Embryonic facial prominence (tissue), 1 donor: ENCODE data around the gene RTCB.
"Not testable (repeated sequence)": the region's sequence is repeated elsewhere in the genome, so short reads cannot be mapped to it uniquely, and the experiment has no call there.

Experiments used
- DNase-seq: peaks from one replicate; pipeline ENCODE4 v3.0.0-alpha.2; 2016; ENCODE audit errors: extremely low spot score

RTCB gene

DNA sequence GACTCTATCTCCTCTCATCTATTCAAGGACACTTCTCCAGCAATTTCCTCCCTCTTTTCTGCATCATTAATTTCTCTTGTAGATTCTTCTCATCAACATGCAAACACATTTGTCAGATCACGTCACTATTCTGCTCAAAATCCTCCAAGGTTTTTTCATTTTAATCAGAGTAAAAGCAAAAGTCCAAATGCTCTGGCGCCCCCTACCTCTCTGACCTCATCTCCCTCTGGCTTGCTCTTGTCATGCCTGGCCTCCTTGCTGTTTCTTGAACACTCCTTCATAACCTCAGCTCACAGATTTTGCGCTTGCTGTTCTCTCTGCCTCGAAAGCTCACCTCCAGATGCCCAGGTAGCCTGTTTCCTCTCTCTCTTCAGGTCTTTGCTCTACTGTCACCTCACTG is 22.4 kb downstream of the RTCB start:
- no peak for DNase-seq

DNA sequence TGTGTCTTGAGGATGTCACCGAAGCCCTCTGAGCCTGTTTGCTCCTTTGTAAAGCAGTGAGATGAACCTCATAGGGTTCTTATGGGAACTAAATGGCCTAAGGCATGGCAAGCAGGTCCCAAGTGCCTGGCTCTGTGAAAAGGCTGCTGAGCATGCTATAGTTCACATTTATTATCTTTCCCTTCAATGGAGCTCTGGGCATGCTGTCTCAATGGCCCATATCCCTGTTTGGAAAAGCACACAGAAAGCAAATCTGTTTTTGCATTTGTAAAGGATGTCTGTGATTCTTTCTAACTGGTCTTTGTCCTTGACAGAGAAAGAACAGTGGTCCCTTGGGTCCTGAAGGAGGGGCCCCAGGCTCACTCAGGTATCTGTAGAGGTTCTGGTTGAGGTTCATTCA is 26.4 kb downstream of the RTCB start:
- no peak for DNase-seq

GRCh38 chr22:32380991-32381390 is 31.1 kb downstream of the RTCB start:
- no peak for DNase-seq

GRCh38 chr22:32378707-32379272 is 33.3 kb downstream of the RTCB start:
- DNase-seq, result no peak

DNA sequence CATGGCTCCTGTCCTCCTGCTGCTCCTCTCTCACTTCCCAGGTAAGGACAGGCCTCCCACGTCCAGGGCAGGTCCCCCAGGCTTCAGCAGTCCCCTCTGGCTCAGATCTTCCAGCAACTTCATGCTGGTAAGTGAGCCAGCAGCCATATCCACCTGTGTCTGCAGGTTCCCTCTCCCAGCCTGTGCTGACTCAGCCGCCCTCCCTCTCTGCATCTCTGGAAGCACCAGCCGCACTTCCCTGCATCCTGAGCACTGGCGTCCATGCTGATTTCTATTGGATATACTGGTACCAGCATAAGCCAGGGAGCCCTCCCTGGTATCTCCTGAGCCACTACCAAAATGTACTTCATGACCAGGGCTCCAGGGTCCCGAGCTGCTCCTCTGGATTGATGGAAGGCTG is 35.4 kb downstream of the RTCB start:
- no peak for DNase-seq

DNA sequence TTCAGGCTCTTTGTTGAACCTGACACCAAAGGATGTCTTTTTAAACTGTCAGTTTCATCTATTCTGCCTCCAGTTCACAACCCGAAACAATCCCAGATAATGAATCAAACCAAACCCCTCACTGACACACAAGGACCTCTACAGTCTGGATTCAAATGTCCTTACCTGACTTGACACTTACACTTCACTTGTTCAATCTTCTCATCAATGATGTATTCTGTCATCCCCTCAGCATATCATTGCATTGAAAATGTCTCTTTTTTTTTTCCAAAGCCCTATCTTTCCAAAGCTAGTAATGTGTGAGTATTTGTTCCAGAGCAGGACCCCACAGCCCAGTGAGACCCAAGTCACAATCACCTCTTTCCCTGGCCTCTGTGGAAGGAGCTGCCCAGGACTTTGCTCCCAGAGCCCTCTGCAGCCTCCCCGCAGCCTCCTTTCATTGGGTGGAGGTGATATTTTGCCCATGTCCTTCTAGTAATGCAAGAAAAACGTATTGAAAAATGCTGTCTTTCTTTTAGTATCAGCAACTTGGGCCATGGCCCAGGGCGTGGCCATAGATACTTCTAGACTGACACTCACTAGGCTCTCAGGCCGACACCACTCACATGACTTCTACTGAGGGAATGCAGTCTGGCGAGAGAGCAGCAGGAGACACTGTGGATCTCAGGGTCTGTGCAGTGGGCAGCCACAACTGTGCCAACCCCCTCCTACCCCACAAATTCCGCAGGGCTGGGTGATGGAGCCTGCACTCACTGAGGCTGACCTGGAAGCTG is 36.2 kb downstream of the RTCB start:
- no peak for DNase-seq

DNA sequence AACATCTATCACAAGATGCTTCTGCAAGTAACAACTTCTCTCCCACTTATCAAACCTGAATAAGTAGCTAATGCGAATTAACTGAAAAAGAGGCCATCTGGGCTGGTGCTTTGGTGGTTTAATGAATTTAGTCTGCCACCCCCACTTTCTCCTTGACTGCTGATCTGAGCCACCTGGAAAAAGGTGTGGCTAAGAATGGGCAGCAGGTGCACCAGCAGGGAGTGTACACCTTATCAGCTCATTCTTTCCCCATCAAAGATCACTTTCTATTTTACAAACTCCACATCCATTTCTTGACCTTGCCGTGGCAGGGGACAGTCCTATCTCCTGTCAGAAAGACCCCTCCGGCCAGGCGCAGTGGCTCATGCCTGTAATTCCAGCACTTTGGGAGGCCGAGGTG is 47.8 kb downstream of the RTCB start:
- no peak for DNase-seq

DNA sequence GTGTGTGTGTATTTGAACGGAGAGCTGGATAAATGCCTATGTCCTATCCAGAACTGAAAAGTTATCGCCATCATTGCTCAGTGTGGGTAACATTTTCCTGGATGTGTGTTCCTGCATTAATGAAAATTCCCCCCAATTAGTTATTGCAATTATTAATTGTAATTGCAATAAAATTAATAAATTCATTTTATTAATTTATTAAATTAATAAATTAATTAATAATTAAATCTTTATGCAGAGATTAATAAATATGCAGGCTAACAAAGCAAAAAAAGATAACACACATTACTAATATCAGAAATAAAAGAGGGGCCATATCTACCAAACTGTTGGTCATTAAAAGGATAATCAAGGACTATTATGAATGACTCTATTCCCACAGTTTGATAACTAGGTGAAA is 50.8 kb downstream of the RTCB start:
- no peak for DNase-seq

DNA sequence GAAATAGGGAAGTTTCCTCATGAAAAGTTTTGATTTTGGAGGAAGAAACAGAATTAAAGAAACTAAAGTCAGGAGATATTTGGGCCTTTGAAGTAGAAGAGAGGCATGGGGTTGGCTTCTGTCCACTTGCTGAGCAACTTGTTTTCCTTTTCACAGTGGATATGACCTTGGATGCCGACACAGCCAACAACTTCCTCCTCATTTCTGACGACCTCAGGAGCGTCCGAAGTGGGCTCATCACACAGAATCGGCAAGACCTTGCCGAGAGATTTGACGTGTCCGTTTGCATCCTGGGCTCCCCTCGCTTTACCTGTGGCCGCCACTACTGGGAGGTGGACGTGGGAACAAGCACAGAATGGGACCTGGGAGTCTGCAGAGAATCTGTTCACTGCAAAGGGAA is 52.0 kb downstream of the RTCB start:
- not testable (repeated sequence) for DNase-seq

DNA sequence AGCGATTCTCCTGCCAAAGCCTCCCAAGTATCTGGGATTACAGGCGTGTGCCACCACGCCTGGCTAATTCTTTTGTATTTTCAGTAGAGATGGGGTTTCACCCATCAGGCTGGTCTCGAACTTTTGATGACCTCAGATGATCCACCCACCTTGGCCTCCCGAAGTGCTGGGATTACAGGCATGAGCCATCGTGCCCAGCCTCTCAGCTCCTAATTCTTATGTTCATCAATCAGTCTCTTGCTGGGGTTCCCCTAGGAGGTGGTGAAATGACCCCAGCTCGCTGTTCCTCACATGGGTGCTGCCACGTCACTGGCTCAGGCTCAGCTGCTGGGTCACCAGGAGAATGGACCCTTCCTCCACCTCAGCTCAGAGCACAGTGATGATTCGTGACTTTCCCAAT is 54.5 kb downstream of the RTCB start, which contains the start of gene RFPL3:
Gene RFPL3, plus strand, starts transcription at position 301 of the 400 bp plus-strand sequence. CDS start 205 bp downstream, outside the sequence.
- not testable (repeated sequence) for DNase-seq

GRCh38 chr22:32355760-32356159 is 56.3 kb downstream of the RTCB start:
- no peak for DNase-seq

DNA sequence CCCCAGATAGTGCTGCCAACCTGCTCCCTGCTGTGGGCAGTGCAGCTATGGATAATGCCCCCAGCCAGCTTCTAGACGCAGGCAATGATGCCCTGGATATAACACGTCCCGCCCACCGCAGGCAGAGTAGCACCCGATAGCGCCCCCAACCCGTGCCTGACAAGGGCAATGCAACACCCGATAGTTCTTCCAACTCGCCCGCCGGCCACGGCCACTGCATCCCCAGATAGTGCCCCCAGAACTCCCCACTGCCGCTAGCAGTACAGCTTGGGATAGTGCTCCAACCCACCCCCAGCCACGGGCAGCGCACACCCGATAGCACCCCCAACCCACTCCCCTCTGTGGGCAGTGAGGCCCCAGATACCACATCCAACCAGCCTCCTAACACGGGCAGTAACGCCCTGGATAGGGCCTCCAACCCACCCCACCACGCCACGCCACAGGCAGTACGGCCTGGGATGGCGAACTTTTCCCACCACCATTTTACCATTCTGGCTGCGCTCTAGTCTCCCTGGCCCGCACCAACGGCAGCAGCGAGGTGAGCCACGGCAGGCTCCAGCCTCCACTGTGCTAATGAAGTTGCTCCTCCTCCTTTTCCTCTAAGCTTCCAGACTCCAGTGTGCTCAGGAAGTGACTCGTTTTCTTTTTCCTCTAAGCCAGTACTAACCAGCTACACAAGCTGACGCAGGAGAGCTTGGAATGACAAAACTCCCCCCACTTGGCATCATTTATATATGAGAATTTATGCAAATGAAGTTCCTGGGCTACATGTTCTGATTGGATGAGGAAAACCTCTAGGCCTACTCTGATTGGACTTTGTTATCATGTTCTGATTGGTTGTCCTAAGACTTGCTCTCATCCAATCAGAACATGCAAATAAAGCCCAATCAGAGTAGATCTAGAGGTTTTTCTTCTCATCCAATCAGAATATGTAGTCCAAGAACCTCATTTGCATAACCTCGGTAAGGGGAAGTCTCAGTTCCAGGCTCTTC is 57.4 kb downstream of the RTCB start:
- no peak for DNase-seq

- no peak for DNase-seq
Measured at GRCh38 chr22:32353840-32354239, 58.2 kb downstream of the RTCB start.

GRCh38 chr22:32353292-32353691 is 58.8 kb downstream of the RTCB start:
- no peak for DNase-seq

DNA sequence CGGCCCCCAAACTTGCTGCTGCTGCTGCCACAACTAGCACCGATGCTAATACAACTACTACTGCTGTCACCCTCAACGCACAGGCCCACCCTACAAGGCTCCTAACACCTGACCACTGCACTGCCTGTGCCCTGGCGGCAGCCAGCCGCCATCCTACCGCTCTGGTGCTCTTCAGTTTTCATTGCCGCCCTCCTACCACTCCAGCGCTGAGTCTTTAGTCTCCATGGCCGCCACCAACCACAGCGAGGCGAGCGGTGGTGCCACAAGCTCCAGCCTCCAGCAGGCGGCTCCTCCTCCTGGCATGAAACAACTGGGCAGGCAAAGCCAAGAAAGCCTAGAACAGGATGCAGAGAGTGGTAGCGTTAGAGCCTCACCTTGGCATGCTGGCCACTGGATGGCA is 59.4 kb downstream of the RTCB start:
- DNase-seq, result no peak

DNA sequence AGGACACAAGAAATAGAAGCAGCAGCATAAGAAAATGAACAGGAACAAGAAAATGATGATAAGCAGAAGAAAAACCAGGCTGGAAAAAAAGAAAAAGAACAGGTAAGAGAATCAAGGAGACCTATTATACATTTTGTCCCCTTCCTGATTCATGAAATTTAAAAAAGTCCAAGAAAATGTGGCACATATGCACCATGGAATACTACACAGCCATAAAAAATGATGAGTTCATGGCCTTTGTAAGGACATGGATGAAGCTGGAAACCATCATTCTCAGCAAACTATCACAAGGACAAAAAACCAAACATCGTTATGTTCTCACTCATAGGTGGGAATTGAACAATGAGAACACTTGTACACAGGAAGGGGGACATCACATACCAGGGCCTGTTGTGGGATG is 60.2 kb downstream of the RTCB start:
- DNase-seq, result not testable (repeated sequence)

DNA sequence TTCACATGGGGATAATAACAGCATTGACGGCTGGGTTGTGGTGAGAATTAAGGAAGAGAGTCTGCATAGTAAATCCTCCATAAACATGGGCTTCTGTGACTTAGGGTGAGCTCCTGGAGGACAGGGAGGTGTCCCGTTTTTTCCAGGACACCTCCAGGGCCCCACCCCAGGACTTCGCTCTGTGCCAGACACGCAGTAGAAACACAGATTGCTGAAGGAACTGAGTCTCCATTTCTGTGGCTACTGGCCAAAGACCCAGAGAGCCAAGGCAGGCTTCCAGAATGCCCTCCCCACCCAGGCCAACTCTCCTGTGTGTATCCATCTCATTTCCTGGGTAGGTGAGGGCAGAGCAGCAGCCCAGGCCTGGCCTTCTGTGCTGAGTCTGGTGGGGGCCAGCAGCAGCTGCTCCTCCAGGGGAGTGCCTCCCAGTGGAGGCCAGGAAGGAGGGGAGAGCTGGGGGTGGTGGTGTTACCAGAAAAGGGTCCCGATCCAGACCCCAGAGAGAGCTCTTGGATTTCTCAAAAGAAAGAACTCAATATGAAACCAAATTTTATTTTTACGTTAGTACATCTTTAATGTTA is 63.9 kb downstream of the RTCB start:
- DNase-seq, result no peak

DNA sequence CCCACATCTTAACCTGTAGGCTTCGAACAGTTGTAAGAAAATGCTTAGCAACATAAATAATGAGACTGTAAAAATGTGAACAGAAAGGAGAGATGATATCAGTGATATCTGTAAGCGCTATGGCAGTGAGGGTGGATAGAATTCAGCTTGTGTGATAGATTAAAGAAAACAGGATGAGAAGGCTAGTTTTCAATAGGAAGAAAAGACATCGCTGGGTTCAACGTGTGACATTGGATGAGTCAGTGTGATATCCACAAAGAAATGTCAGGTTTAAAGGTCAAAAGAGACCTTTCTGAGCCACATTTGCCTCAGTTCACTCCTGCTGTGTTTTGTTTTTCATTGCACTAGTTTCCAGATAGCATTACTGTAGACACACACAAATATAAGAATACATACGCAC is 68.1 kb downstream of the RTCB start:
- no peak for DNase-seq

DNA sequence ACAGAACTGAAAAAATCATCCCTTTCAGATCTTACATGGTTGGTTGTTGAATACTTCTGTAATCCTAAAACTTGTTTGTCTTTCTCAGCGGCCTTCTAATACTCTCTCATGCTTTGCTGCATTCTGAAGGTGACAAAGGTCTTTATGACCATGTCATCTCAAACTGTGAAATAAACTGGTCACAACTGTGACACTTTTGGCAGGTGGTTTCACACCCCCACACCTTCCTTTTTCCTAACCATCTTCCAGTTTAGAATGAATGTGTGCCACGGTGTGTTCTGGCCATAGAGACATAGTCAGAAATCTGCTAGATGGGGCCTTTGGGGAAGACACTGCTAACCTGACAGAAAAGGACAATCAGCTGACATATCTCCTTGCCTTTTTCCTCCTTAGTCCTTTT is 69.1 kb downstream of the RTCB start:
- no peak for DNase-seq

GRCh38 chr22:32341122-32341740 is 70.8 kb downstream of the RTCB start:
- no peak for DNase-seq

- DNase-seq, result no peak
Measured at GRCh38 chr22:32340411-32340810, 71.6 kb downstream of the RTCB start.
